Embryonic facial prominence (tissue), 1 donor: ENCODE data around the gene ADAMTS16.

ENCODE experiments used
- DNase-seq: peaks from one replicate; pipeline ENCODE4 v3.0.0-alpha.2; 2016; ENCODE audit errors: extremely low spot score

Gene ADAMTS16

DNA sequence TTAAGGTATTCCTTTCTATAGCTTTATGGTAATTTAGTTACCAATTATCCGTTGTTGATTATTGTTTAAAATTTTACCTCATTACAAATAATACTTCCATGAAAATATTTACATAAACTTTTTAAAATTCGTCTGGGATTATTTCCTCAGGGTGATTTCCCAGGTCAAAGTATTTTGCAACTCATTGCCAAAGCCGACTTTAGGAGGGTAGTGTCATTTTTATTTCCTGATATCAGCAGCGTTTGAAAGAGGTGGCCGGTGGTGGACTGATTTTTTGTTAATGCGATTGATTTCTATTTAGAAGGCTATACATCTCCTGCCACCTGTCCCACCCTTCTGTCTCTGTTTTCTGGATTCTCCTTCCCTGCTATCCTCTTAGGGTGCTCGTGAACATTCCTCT lies 4.3 kb downstream of the ADAMTS16 start:
- DNase-seq = no peak

DNA sequence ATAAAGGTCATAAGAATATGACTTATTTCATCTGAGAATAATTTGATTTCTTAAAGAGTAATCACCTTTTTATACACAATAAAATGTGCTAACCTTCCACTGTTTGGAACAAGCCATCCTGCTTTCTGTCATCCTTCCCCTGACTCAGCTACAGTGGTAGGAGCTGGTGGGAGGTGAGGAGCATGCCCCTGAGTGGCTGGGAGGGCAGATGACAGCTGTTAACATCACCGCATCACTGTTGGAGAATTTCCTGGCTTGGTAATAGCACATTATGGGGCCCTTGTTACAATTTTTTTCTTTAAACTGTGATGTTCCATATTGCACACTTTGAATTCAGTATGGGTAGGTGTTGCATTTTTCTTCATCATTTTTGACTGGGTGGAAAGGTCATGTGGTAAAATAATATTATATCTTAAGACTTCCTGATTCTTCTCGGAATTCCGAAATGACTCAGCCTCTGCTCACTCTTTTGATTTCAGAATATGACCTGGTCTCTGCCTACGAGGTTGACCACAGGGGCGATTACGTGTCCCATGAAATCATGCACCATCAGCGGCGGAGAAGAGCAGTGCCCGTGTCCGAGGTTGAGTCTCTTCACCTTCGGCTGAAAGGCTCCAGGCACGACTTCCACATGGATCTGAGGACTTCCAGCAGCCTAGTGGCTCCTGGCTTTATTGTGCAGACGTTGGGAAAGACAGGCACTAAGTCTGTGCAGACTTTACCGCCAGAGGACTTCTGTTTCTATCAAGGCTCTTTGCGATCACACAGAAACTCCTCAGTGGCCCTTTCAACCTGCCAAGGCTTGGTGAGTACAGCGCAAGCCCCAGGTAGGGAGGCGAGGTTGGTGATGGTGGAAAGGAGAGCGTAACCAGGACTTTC lies 5.8 kb downstream of the ADAMTS16 start:
- DNase-seq = no peak

DNA sequence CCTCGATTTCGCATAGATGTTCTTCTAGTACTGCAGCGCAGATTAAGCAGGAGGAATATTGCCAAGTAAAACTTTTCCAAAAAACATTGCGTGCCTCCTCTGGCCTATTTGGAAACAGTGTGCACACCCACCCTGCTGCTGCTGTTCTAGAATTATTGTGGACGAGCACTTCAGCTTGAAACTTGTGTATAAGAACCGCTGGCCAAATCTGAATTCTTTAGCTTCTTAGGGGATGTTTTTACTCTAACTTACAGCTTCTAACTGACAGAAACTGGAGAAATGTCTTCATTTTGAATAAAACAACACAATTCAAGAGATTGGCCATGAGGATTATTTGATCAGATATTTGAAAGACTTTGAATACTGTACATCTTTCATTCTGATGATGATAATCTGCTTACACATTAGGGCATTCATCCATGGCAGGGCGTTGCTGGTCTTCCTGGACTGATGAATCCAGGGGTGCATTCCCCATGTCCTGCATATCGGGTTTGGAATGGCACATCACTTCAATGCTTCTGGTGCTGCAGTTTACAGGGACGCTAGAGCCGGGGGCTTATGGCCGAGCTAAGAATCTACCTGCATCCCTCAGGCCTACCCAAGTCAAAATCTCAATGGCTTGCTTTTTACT lies 6.5 kb downstream of the ADAMTS16 start:
- no peak for DNase-seq

DNA sequence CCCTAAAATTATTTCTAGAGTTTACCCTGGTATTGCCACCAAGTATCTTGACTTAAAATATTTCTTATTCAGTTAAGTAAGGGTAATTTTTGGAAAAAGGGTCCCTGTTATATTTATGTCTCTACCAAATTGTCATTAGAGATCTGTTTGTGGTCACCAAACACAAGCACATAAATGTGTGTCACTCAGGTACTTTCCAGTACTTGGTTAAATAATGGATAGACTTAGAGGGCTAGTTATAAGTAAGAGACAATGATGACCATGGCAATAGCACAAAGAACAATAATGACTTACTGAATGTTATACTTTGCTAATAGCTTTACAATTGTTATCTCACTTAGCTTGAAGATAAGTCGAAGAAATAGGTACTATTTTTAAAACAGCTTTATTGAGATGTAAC lies 9.0 kb downstream of the ADAMTS16 start:
- DNase-seq = no peak

DNA sequence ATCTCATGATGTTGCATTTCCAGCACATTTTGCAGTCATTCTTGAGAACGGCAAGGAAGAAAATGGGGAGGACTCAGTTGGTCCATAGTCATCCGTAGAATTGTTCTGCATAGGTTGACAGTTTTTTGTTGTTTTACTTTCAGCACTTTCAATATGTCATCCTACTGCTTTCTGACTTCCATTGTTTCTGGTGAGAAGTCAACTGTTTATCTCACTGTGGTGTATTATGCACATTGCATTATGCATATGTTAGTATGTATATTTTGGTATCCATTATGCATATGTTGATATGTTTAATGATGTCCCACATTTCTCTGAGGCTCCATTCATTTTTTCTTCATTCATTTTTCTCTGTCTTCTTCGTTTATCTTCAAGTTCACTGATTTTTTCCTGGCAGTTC lies 10.5 kb downstream of the ADAMTS16 start:
- no peak for DNase-seq

DNA sequence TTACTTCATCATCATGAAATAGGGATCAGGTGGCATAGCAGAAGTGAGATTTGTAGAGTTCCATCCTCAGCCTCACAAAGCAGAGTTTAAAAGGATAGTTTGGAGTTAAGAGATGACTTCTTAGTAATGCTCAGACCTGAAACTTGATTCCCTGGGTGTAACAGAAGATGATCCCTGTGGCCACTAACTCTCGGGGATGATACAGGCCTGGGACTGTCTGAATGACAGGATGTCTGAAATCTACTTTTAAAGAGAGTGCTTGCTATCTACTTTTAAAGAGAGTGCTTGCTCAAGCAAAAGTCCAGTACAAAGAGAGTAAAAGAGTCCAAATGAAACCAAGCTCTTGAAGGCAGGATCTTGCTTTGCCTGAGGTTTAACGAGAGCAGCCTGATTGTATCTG lies 14.6 kb downstream of the ADAMTS16 start:
- DNase-seq = no peak

DNA sequence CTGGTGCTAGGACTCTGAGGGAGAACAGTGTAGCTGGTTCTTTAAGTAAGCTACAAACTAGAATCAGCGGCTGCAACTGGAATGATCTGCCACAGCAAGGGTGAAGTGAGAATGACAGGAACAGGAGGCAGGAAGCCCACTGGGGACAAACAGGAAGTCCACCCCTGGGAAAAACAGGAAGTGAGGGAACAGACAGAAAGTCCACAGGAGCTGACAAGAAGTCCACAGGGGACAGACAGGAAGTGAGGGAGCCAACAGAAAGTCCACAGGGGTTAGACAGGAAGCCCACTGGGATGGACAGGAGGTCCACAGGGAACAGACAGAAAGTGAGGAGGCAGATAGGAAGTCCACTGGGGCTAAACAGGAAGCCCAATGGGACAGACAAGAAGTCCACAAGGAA lies 15.5 kb downstream of the ADAMTS16 start:
- DNase-seq = no peak

DNA sequence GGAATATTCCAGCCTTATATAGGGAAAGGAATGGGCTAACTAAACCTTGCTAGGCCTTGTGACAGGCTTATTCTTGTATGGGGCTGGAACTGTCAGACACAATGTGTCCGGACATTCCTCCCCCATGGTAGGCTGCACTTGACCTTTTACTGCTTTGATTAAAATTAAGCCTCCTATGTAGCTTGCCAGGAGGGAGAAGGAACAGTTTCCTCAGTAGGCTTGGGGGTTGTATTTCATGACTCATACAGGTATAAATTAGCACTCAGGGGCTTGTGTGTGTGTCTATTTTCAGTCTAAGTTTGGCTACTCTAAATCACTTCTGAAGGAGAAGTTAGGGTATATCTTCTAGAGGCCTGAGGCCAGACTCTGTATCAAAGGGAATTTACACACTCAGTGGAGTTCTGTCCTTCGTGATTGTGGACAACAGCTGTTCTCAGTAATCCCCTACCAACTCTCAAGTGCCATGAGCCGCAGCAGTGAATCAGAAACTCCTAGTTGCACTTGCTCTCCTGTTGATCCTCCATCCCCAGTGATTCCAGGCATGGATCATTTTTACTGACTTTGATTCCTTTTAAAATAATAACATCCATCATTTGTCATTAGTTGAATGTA lies 16.4 kb downstream of the ADAMTS16 start:
- DNase-seq = no peak

DNA sequence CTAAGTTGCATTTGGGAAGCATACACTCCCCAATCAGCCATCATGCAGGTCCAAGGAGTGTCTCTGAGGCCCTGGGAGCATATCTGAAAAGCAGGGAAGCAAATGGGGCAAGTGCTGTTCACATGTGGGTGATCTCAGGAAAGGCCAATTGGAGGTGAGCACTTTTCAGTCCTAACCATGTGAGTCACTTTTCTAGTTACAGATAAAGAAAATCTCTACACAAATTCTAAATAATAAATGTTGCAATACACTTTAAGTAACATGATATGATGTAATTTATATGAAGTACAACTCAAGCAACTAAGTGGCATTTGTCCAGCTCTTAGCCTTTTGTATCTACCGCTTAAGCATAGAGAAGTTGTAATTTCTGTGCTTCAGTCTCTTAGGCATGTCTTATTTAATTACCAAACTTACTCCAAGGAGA lies 18.4 kb downstream of the ADAMTS16 start:
- DNase-seq = no peak

DNA sequence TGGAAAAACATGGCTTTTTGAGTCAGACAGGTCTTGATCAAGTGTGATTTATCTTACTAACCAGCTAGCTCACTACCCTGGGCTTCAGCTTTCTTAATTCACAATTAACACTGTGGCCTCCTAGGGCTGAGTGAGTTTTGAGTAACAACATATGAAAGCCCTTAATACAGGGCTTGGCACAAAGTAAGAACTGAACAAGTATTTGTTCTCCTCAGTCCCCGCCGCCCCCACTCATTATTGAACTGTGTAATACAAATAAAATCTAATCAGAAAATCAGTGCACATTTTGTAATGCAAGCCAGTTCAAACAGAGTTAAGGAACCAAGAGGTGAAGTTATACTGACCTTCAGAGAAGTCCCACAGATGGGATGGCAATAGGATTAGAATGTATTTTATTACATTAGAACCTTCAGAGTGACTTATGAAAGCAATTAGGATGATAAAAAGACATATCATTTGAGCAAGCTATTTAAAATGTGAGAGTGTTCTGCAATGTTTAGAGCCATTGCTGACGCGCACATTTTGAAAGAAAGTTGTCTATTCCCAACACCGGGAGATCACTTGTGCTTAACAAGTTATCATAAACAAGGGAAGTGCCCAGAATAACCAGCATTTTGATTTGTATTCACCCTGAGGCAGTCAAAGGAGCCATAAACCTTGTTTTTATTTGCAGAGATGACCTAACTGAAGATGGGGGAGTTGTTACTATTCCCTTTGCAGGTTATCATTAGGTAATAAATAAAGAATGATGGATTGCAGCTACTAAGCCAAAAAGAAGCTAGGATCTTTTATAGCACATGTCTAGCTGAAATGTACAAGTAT lies 19.4 kb downstream of the ADAMTS16 start:
- DNase-seq = no peak

DNA sequence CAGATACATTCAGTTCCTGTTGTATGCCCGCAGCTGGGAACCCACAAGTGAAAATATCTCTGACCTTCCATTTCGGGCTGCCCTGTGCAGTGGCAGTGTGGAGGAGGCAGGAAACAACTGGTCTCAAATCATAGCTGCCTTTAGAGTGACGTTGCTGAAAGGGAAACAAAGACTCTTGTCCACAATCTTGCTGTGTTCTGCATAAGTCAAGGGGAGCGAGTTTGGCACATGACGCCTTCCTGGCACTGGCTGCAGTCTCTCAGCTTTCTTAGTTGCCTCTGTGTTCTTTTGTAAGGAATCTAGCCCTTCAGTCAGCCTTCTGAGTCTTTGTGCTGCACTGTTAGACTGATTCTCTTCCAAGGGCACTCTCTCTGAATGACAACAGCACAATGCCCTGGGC lies 24.0 kb downstream of the ADAMTS16 start:
- no peak for DNase-seq

DNA sequence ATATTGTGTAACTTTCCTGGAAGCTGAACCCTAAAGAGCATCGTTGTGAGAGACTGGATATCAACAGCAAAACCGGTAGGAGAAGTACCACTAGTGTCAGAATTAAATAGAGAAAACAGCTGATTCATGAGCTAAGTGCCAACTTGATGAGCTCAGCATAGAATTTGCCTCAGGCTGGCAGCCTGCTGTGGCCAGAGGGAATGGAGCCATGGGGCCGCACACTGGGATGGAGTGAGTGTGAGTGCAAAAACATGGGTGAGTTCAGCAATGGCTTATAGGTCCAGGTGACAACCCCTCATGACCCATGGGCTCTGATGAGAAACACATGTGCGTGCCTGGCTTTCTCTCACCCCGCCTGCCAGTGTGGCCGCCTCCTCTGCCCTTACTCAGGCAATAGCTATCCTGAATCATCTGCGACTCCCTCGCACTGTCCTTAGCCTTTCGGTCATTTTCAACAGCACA lies 25.4 kb downstream of the ADAMTS16 start:
- DNase-seq = no peak

DNA sequence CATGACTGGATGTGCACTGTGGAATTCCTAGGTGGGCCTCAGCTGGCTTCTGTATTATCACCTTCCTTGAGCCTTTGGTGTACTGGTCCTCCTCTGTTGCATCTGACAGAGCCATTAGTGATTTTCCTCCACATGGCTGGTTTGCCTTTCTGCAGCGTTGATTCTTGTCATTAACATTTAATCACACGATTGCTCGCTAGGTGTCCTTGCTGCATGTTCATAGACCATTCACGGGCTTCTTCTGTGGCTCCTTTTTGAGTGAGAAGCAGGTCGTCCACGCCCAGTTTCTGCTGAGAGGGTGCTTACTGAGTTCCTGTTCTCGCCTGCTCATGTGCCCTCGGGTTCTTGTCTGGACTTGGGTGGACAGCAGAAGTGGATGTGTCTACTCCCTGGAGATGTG lies 29.3 kb downstream of the ADAMTS16 start:
- DNase-seq = no peak

DNA sequence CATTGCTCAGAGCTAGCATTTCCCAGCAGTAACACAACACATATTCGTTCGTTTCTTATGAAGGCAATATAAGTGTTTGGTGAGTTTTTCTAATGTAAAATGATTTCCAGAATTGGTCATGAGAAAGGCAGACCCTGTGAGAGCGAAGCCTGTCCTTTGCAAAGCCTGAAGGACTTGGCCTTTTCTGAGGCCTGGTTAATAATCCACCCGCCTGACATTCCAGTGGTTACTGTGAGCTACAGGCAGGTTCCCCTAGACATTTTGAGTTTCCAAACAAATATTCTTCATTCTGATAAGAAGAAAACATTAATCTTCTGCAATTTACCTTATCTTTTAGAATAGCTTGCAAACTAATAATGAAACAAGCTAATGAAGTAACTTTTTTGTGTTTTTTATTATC lies 38.0 kb downstream of the ADAMTS16 start:
- DNase-seq = no peak

DNA sequence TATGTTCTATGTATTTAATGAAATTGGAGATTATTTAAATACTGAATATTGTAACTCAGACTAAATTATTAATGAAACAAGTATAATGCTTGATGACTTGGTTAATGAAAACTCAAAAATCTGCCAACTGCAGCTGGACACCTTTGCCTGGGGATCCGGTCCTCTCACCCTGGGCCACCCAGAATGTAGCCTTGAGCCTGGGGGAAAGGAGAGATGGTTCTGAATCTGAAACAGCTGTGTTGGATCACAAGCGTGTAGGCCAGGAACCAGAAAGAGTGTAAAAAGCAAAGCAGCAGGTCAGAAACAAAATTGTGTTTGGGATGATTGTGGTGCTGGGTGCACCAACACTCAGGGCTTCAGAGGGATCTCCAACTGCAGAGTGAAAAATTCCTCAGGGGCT lies 38.5 kb downstream of the ADAMTS16 start:
- DNase-seq = no peak

DNA sequence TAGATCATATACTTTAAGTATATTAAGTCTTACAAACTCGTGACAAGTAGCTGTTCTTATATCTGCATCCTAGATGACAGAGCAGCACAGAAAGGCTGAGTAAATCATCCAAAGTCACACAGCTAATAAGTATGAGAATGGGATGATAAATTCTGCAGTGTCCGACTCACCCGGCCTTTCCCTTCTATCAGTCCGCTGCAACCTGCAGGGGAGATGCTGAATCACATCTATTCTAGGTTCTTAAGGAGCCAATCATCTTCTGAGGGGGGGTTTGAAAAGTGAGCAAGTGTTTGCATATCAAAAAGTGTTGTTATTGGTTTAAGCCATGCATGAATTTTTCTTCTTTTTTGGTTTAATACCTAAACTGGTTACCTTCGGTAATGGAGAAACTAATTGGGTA lies 38.9 kb downstream of the ADAMTS16 start:
- no peak for DNase-seq

DNA sequence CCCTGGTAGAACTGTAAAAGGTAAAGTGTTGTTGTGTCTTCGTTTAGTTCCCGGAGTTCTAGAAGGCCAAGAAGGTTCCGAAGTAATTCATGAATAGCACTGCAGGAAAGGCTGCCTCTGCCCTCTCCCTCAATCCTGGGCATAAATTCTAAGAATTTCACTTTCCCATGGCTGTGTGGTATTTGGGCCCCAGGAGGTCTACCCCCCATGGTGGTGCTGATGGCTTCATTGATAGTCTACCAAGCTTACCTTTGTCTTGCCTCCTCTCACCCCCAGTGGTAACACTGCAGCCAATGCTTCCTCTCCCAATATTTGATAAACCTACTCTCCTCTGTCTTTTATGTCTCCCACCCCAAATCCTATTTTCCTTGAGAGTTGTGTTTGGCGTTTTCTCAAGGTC lies 39.5 kb downstream of the ADAMTS16 start:
- DNase-seq = no peak

DNA sequence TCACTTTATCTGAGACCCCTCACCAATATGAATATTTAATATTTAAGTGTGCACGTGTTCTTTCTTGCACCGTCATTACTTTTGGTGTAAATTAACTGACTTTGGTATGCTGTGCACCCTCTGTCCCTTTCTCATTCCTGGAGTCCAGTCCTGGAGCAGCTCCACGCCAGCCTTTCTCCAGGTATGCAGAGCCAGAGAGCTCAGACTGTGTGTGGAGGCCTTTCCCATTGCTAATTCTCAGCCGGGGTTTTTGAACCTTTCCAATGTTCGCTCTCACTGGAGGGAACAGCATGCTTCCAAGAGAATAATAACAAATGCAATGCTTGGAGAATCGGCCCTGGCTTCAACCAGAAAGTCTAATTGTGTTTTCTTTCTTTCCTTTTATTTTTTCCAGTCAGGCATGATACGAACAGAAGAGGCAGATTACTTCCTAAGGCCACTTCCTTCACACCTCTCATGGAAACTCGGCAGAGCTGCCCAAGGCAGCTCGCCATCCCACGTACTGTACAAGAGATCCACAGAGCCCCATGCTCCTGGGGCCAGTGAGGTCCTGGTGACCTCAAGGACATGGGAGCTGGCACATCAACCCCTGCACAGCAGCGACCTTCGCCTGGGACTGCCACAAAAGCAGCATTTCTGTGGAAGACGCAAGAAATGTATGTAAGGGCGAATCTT lies 41.7 kb downstream of the ADAMTS16 start:
- no peak for DNase-seq

DNA sequence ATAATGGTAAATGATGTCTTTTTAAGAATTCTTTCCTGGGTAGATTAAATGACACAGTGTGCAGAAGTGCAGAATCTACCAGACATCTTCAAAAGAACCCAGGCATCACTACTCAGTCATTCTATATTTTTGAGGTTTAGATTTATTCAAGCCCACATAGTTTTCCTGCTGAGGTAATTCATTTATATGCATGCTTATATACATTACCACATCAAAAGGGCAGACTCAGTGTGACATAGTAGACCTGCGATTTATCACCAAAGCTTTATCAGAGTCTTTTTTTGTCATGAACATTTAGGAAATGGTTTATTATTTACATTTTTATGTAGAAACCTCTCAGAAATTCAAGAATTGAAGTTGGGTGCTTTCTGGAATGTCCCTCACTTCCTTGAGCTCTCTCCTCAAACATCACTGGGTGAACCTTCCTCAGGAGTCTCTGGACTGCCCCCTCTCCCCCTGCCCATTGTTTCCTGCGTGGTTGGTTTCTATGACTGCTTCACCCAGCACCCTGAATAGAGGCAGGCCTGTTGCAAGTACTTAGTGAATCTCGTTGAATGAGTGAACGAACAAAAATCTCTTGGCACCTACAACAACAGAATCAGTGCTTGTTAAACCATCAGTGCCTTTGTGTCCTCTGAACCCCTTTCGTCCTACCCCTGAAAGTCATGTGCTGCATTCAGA lies 42.5 kb downstream of the ADAMTS16 start:
- DNase-seq = no peak

DNA sequence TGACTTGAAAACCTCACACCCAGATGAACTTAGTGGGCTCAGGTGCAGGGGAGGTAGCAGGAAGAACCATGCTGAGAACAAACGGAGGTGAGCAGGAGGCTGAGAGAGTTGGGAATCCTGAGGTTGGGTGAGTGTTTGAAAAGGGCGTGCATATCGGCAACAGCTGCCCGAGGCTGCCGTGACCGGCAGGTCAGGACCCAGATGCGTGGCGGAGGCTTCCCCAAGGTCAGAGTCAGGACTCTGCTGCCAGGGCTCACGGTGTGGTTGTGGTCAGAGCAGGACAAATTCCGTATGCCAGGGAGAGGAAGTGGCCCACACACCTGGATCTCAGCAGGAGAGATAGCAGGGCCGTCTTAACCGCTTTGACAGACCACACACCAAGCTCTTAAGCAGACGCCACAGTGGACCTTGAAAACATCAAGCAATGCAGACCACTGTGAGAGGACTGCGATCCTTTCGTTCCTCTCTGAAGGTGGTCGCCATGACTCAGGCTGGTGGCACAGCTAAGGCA lies 43.1 kb downstream of the ADAMTS16 start:
- DNase-seq = no peak

DNA sequence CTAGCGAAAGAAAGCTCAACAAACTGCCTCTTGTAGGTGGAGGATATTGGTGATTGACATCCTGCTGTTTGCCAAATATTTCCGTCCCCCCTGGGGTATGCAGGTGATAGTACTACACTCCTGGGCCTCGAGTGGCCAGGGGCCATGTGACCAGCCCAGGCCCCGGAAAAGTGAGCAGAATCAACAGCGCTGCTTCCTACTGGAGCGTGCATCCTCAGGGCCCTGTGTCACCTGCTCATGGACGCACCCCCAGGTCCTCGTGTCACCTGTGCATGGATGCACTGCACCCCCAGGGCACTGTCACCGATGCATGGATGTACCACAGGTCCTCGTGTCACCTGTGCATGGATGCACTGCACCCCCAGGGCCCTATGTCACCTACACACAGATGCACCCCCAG lies 43.8 kb downstream of the ADAMTS16 start:
- DNase-seq = no peak
